ENCODE measurements around the gene INHBE.

Gene INHBE

GRCh38 chr12:57416039-57416996, 38.8 kb upstream of the INHBE start:
- Histone ChIP-seq H3K79me2 (ENCODE audit: insufficient read depth, low read length) (no peaks in the 10 kb centered on the region; the same call in 1 of the 2 replicates), H4K20me1 (ENCODE audit: insufficient read depth, low read length, poor library complexity, severe bottlenecking) (no peaks in the 10 kb centered on the region)
- TF ChIP-seq EZH2phosphoT487 (IDR thresholded peaks at IDR 0.05; ENCODE audit: borderline replicate concordance) = no peak
- TF ChIP-seq, protein P1, sequence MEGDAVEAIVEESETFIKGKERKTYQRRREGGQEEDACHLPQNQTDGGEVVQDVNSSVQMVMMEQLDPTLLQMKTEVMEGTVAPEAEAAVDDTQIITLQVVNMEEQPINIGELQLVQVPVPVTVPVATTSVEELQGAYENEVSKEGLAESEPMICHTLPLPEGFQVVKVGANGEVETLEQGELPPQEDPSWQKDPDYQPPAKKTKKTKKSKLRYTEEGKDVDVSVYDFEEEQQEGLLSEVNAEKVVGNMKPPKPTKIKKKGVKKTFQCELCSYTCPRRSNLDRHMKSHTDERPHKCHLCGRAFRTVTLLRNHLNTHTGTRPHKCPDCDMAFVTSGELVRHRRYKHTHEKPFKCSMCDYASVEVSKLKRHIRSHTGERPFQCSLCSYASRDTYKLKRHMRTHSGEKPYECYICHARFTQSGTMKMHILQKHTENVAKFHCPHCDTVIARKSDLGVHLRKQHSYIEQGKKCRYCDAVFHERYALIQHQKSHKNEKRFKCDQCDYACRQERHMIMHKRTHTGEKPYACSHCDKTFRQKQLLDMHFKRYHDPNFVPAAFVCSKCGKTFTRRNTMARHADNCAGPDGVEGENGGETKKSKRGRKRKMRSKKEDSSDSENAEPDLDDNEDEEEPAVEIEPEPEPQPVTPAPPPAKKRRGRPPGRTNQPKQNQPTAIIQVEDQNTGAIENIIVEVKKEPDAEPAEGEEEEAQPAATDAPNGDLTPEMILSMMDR (conservative IDR thresholded peaks at IDR 0.05; ENCODE audit: low read length) = no peak

DNA sequence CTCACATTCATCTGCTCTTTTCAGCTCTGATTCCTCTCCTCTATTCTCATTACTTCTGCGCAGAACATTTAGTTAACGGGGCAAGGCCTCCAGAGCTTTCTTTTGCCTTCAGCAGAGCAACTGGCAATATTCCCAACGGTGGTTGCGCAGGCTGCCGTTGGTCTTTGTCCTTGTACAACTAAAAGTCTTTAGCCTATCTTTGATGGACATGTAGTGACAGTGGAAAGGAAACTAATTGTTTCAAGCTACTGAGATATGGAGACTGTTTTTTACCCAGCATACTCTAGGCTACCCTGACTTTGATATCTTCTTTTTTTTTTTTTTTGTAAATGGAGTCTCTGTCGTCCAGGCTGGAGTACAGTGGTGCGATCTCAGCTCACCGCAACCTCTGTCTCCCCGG, 36.9 kb upstream of the INHBE start:
- peaks cover 3% of the 10 kb centered on the region; the same call in 1 of the 2 replicates for H3K79me2 ChIP-seq (ENCODE audit: insufficient read depth, low read length)
- no peak overlapping the region for H2AFZ ChIP-seq (ENCODE audit: low read length)
- H3F3A ChIP-seq (ENCODE audit: low read depth) = no peaks in the 10 kb centered on the region
- H3K4me3 ChIP-seq (ENCODE audit: low read length, poor library complexity, severe bottlenecking) = no peak overlapping the region
- H4K20me1 ChIP-seq (ENCODE audit: insufficient read depth, low read length, poor library complexity, severe bottlenecking) = no peaks in the 10 kb centered on the region
- TF ChIP-seq, protein P1 (conservative IDR thresholded peaks at IDR 0.05; ENCODE audit: low read length) = no peak
- no peak for TF ChIP-seq EZH2phosphoT487 (IDR thresholded peaks at IDR 0.05; ENCODE audit: borderline replicate concordance)
- H3K27me3 ChIP-seq (ENCODE audit: insufficient read depth, low read length, poor library complexity, severe bottlenecking) = no peaks in the 10 kb centered on the region
- no peak overlapping the region for H3K4me2 ChIP-seq (ENCODE audit: low read depth, low read length, poor library complexity, severe bottlenecking)
- no peaks in the 10 kb centered on the region for H3K9me3 ChIP-seq (ENCODE audit: insufficient read depth, low read depth, low read length)
- H3K9ac ChIP-seq (ENCODE audit: low read depth, low read length, poor library complexity, severe bottlenecking) = no peak overlapping the region
- no peaks in the 10 kb centered on the region for H3K36me3 ChIP-seq (ENCODE audit: insufficient read depth, low read length)
- no peaks in the 10 kb centered on the region for H3K4me1 ChIP-seq (ENCODE audit: insufficient read depth, low read length, poor library complexity, severe bottlenecking)
- H3K9me2 ChIP-seq (replicated peaks; ENCODE audit: low read depth, low read length) = no peaks in the 10 kb centered on the region

More at GRCh38 chr12:57416039-57416996, 38.8 kb upstream of the INHBE start:
- peaks cover 4% of the 10 kb centered on the region for H3K4me1 ChIP-seq (ENCODE audit: insufficient read depth, low read length, poor library complexity, severe bottlenecking)
- no peak overlapping the region for H3K9ac ChIP-seq (ENCODE audit: low read depth, low read length, poor library complexity, severe bottlenecking)
- H3K4me2 ChIP-seq (ENCODE audit: low read depth, low read length, poor library complexity, severe bottlenecking) = no peak overlapping the region
- H3K9me2 ChIP-seq (replicated peaks; ENCODE audit: low read depth, low read length) = no peaks in the 10 kb centered on the region
- H3K9me3 ChIP-seq (ENCODE audit: insufficient read depth, low read depth, low read length) = no peaks in the 10 kb centered on the region
- H2AFZ ChIP-seq (ENCODE audit: low read length) = no peak overlapping the region
- H3F3A ChIP-seq (ENCODE audit: low read depth) = no peaks in the 10 kb centered on the region
- no peaks in the 10 kb centered on the region for H3K36me3 ChIP-seq (ENCODE audit: insufficient read depth, low read length)
- H3K27me3 ChIP-seq (ENCODE audit: insufficient read depth, low read length, poor library complexity, severe bottlenecking) = no peaks in the 10 kb centered on the region
- H3K4me3 ChIP-seq (ENCODE audit: low read length, poor library complexity, severe bottlenecking) = no peak overlapping the region

- H3K4me1 ChIP-seq (ENCODE audit: insufficient read depth, low read length, poor library complexity, severe bottlenecking) = no peaks in the 10 kb centered on the region
- H3F3A ChIP-seq (ENCODE audit: low read depth) = no peaks in the 10 kb centered on the region
- TF ChIP-seq, protein P1 (conservative IDR thresholded peaks at IDR 0.05; ENCODE audit: low read length) = no peak
- TF ChIP-seq EZH2phosphoT487 (IDR thresholded peaks at IDR 0.05; ENCODE audit: borderline replicate concordance) = no peak
- no peak overlapping the region for H2AFZ ChIP-seq (ENCODE audit: low read length)
- no peaks in the 10 kb centered on the region for H3K9me2 ChIP-seq (replicated peaks; ENCODE audit: low read depth, low read length)
- H3K79me2 ChIP-seq (ENCODE audit: insufficient read depth, low read length) = peaks cover 4% of the 10 kb centered on the region; the same call in 1 of the 2 replicates
- H3K9ac ChIP-seq (ENCODE audit: low read depth, low read length, poor library complexity, severe bottlenecking) = no peak overlapping the region
- H3K27me3 ChIP-seq (ENCODE audit: insufficient read depth, low read length, poor library complexity, severe bottlenecking) = no peaks in the 10 kb centered on the region
- no peaks in the 10 kb centered on the region for H3K9me3 ChIP-seq (ENCODE audit: insufficient read depth, low read depth, low read length)
- H4K20me1 ChIP-seq (ENCODE audit: insufficient read depth, low read length, poor library complexity, severe bottlenecking) = no peaks in the 10 kb centered on the region
- H3K4me3 ChIP-seq (ENCODE audit: low read length, poor library complexity, severe bottlenecking) = no peak overlapping the region
- no peaks in the 10 kb centered on the region for H3K36me3 ChIP-seq (ENCODE audit: insufficient read depth, low read length)
- no peak overlapping the region for H3K4me2 ChIP-seq (ENCODE audit: low read depth, low read length, poor library complexity, severe bottlenecking)
Measured at GRCh38 chr12:57419495-57419894, 35.6 kb upstream of the INHBE start.
